ENCODE results near the gene SFXN5.
"Not testable (repeated sequence)": the region's sequence is repeated elsewhere in the genome, so short reads cannot be mapped to it uniquely, and the experiment has no call there.

SFXN5 gene

DNA sequence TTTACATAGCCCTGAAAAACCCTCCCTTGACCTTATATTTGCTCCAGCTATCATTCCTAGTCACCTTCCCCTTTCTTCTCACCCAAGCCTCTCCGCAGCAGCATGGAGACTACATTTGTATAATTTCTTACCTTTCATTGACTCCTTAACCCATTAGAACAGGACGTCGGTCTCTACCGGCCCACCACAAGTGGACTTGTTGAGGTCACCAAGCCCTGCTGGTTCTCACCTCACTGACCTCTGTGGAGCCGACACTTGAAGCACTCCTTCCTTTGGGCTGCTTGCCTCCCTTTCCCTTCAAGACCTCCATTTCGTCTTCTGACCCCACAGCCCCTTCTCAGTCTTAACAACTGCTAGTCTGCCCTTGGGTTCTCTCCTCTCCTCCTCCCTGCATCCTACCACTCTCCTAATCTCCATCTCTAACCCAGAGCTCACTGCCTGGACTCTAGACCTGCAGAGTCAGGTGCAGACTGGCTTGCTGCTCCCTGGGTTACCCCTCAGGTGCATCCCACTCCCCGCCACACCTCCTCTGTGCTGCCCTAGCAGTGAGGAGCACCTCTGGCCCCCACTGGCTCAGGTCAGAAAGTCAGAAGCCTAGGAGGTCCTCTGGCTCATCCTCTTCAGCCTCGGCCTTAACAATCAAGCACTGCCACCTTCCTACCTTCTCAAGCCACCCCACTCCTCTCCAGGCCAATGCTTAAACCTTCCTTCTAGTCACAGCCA is 5.3 kb upstream of the SFXN5 start:
- no peak for DNase-seq

DNA sequence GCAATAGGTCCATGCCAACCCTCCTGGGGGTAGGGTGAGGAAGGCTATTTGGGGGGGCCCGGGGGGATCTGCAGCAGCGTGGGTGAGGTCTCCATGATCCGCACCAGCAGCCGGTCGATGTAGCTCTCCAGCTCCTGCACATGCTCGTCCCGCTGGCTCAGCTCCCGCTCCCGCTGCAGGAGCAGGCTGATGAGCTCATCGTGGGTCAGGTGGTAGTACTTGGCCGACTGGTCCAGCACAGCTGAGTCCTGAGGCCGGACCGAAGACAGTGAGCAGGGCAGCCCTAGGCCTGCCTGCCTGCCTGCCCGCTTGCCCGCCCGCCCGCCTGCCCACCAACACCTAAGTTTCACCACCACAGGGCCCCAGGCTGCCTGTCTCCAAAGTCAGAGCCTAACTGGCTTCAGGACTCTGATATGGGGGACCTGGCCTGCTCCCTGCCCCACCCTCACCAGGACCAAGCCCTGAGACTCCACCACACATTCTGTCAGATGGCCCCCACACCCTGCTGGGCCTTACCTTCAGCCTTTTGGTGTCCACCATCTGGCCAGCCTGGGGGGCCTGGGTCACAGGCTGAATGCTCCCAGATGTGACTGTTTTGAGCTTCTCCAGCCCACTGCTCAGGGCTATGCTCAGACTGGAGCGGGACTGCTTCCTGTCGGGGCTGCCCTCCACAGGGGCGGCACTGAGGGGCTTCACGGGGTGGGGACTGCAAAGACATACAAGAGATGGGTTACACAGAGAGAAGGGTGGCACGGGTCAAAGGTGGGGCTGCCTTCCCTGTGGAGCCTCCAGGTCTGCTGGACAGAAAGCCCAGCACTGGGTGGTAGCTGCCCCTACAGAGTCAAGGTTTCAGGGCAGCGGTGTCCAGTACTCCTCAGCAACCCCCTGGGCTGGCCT is 4.2 kb upstream of the SFXN5 start:
- DNase-seq, result no peak

DNA sequence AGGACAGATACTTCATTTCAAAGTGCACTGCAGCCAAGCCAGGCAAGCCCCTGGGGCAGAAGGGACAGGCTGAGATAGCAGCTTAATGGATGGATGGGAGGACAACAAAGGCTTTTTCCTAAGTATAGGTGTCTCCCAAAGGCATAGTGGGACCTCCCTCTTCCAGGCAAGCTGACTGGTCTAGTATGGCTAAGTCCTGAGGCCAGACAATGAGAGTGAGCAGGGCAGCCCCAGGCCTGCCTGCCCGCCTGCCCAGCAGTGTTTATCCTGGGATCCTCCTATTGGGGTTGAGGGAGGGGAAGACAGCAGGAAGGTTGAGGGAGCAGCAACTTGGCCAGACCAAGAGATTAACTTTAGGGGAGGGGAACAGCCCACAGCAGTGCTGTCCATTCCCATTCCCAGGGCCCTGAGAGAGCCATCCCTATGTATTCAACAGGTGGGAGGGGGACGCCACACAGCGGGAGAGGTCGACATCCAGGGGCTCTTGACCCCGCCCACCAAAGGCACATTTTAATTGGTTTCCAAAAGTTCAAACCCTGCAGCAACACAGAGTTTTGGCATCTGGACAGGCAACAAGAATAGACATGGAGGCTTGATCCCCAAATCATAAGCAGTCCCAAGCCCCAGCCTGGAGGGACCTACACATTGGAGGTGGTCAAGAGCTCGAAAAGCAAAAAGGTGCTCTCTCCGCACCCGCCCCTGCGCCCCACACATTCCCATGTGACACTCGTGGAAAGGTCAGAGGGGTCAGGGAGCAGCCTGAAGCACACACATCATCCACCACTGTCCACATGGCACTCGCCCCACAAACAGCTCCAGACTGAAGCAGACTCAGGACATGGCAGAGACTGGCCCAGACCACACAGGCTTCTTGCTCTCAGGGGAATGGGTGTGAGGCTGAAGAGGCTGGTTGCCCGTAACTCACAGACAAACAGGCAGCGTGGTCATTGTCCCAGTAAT is 2.9 kb upstream of the SFXN5 start:
- DNase-seq, result no peak

DNA sequence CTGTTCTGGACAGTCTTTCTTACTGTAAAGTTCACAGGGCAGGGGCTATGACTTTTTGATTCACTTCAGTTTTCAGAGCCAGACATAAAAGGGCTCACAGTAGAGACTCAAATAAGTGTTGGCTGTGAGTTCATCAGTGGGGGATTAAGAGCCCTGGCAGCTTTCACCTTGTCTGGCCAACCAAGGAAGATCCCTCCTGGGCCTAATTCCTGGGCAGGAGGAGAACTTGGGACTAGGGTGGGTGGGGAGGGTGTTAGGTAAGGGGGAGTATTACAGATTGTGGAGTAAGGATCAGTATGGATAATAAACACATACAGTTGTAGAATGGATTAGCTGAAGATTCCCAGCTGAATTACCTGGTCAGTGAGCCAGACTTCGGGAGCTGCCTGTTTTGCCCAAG is 904 bp upstream of the SFXN5 start:
- no peak for DNase-seq

DNA sequence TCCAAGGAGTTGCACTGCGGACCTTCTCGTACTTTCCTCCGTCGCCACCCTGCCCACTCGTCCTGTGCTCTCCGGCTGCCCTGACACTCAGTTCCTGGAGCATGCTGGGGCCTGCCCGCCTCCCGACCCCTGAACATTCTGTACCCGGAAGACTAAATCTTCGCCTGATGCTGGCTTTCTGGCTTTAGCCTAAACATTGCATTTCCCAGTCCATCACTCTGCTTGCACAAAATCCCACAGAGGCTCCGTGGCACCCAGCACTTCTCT is 550 bp upstream of the SFXN5 start:
- DNase-seq, result no peak

DNA sequence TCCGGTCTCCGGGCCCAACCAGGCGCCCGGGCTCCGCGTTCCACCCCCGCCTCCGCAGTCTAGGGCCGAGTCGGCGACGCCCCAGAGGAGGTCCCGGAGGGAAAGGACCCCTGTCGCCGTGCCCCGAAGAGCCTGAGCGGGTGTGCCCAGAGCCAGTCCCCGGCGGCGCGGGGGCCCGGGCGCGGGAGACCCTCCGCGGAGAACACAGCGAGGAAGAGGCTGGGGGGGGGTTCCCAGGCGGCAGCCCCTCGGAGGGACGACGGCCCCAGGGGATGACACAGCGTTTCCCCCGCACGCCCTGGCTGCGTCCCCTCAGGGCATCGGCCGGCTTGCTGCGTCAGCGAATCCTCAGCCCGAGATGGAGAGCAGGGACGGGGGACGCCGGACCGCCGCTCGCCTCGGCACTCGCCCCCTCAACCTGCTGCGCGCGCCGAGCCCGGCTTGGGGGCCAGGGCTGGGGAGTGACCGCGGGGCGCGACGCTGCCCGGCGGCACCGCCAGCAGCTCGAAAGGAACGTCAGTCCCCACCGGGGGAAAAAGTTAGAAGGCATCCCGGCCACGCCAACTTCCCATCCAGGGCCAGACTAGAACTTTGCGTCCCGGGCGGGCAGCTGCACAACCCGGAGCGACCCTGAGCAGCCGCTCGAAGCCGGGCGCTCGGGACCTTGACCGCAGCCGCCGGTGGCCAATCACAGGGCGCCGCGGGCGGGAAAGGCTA is 711 bp downstream of the SFXN5 start:
- peak; percentile 29 for DNase-seq

DNA sequence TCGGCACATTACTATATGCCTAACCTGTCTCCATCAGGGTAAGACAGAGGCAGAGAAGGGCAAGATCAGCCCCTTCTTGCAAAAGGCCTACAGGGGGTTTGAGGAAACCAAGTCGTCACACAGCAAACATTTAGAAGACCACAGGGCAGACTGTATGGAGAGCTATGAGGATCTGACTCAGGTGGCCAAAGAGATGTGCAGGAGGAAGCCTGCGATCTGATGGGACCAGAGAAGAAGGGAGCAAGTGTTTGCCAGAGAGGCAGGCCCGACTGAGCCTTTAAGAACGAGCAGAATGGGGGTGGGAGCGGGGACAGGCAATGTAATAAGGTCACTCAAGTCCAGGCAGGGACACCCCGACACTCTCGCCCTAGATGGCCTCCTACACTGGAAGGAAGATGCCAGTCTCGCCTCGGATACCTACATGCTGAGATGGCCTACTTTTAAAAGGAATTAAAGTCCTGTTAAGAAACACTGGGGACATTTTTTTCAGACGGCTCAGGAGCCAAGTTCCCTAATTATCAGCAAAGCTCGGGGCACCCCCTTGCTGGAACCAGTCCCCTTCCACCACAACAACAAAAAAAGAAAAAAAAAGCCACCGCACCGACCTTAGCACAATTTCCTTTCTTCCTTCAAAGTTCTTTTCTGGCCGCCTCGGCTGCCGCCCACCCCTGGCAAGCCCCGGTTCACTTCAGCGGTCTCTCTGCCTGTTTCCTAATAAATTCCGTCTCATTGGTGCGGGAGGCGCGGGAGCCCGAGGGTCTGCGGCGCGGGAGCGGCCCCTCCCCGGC is 1.5 kb downstream of the SFXN5 start:
- DNase-seq, result no peak

DNA sequence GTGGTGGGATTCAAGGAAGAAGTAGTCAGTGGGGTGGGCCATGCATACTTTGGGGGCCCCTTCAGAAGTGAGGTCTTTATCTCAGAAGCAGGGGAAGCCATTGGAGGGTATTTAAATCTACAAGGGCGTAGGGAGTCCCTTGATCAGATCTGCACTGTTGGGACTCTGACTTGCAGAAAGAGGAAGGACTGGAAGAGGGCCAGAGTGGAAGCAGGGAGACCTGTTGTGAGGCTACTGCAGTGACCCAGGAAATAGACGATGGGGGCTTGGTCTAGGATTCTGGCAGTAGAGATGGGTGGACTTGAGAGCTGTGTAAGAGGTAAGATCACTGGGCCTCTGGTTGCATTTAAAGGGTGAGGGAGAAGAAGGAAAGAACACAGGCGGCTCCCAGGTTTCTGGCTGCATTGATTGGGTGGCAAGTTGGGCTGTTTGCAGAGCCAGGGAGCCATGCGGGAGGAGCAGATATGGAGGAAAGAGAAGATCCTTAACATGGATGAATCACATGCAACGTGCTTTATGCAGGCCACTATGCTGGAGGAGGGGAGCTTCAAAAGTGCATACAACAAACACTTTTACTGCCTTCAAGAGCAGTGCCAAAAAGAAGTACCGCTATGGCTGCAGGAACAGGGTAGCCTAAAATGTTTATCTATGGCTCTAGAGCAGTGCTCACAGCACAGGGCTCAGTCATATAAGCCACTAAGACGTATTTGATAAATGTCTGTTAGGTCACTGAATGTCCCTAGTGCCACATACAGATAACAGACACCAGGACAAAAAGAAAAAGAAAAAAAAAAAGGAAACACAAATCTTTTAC is 2.3 kb downstream of the SFXN5 start:
- no peak for DNase-seq

DNA sequence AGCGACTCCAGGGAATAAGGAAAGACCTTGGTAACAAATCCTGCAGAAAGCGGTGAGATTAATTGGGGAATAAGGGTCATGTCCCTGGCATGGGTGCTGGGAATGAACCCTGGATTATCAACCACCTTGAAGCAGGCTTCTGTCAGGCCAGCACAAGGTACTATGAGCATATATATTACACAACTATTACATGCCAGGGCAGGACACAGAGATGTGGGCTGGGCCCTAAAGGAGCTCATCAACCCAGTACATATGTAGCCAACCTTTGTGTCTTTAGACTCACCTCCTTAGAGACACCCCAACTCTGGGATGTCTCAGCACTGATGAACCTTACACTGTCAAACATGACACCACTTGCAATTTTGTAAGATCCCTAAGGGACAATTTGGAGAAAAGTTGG is 3.4 kb downstream of the SFXN5 start:
- no peak for DNase-seq

DNA sequence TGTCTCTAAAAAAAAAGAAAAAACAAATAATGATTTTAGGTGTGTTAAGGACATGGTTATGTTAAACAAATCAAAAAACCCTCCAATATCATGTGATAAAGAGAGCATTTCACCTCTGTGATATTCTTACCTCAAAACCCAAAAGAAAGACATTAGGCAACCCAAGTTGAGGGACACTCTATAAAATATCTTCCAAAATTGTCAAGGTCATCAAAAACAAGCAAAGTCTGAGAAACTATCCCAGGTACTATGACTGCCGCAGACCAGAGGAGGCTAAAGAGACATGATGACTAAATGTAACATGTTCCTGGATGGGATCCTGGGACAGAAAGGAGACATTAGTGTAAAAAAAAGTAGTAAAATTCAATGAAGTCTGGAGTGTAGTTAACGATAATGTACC is 4.5 kb downstream of the SFXN5 start:
- no peak for DNase-seq

DNA sequence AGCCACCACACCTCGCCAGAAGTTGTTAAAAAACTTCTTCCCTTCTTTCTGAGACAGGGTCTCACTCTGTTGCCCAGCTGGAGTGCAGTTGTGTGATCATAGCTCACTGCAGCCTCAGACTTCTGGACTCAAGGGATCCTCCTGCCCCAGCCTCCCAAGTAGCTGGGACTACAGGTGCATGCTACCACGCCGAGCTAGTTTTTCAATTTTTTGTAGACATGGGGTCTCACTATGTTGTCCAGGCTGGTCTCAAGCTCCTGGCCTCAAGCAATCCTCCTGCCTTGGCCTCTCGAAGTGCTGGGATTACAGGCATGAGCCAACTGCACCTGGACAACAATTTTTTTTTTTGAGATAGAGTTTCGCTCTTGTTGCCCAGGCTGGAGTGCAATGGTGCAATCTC is 6.4 kb downstream of the SFXN5 start:
- not testable (repeated sequence) for DNase-seq

DNA sequence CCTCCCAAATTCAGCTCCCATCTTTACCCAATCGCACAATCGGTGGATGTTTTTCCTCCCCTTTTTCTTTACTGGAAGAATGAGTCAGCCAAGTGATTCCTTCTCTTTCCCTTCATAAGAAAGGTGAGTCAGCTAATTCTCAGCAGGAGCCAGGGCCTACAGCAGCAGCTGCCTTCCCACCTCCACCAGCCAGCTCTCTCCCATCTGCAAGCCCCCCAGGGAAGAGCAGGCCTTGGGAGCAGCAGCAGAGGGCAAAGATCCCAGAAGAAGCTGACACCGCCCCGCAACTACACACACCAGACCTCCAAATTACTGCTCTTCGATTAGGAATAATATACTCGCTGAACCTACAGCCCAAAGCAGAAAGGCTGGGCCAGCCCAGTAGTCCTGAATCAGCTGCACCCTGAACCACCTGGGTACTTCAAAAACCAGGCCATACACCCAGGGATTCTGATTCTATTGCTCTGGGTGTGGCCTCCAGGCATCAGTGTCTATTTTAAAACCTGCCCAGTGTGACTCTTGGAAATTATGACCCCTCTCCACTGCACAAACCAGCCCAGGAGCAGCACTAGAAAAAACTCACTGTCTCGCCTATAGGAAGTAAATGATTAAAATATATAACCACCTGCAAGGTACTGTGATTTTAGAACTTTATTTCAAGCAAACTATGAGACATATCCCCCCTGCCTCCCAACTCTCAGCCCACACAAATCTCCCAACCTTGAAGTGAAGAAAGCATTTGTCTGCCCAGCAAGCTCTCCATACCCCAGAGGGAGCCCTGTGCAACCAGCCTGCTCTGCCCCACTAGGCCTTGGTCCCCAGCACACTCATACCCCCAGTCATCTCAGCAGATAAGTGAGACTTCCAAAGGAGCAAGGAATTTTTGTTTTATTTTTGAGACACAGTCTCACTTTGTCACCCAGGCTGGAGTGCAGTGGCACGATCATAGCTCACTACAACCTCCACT is 7.3 kb downstream of the SFXN5 start:
- DNase-seq, result peak; percentile 12

DNA sequence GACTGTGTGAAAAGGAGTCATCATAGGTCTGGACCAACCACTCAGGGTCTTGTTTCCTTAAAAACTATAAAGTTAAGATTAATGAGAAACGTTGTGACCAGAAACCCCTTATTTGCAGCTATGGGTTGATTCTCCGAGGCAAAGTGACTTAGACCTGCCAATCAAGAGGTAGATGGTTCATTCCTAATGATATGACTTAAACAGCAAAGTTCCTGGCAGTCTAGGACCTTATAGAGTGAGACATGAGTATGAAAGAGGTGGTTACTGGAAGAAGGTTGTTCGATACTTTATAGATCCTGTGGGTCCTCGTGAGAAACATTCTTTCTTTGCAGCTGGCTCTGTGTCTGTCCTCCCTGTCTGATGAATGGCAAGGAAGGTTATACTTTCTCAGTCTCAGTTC is 8.0 kb downstream of the SFXN5 start:
- DNase-seq, result no peak

DNA sequence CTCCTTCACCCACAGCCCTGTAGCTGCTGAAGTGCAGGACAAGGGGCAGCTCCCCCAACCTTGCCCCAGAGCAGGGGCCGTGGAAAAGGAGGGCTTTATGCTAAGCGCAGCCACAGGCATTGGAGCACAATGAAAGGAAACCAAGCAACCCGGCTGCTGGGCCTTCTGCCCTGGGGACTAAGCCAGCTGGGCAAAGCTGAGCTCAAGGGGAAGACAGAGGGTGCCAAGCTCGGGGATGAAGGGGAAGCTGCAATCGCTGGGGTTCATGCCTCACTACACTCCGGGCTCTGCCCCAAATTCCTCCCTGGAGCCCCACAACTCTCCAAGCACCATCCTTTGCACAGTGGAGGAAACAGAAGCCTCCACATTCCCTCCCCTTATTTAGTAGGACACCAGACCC is 12.4 kb downstream of the SFXN5 start:
- DNase-seq, result no peak

DNA sequence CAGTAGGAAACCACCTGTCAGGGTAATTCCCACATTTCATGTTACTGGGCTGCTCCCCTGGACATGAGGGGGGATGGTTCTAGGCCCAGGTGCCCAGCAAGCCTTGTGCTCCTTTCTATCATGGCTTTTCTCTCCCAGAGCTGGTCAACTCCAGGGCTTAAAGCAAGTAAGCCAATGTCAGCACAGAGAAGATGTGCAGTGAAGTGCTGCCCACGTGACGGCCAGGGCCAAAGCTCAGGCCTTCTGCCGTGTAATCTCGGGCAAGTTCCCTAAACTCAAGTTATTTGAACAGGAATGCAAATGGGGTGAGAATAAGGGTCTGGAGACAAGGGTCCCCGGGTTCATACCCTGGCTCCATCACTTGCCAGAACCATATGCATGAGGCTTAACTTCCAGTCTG is 16.5 kb downstream of the SFXN5 start:
- DNase-seq, result no peak

DNA sequence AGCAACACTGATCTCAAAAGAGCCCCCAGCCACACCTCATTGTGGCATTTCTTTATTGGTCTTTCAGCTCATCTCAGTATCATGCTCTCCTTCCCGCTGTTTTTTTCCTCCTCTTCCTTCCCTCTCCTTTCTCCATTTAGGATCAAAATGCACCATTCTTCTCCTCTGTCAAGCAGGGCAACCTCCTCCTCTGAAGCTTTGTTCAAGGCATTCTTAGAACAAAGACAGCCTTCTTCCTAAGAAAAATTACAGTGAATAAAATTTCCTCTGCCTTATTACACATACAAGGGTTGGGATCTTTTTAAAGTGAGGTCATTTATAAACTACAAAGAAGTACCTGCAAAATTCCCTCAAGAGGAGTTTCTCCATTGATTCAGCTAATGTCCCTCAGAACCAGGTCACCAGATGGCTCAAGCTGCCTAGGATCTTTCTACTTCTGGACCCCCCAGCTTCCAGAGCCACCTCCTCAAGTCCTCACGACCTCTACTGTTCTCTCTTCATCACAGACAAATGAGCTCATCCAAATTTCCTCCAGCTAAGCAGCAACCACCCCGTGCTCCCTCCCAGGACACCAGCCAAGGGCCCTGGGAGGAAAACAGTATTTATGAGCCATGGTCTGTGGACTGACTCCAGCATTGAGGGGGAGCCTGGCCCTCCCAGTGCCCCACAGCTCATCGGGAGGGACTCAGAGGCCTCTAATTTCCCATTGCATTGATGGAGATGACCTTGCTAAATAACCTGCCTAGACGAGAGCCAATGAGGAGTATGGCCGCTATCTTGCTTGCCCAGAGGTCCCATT is 18.0 kb downstream of the SFXN5 start:
- no peak for DNase-seq

DNA sequence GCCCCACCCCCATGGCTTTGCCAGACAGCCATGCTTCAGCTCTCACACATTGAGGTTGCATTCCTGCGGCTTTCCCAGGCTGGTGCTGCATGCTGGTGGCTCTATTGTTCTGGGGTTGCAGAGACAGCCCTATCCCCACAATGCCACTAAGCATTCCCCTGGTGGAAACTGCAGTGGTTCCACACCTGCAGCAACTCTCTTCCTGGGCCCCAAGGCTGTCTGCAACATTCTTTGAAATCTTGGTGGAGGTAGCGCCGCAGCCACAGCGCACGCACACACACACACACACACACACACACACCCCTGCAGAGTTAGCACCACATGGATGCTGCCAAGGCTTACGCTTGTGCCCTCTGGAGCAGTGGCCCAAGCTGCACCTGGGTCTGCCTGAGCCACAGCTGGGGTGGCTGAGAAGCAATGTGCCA is 21.4 kb downstream of the SFXN5 start:
- DNase-seq, result no peak

DNA sequence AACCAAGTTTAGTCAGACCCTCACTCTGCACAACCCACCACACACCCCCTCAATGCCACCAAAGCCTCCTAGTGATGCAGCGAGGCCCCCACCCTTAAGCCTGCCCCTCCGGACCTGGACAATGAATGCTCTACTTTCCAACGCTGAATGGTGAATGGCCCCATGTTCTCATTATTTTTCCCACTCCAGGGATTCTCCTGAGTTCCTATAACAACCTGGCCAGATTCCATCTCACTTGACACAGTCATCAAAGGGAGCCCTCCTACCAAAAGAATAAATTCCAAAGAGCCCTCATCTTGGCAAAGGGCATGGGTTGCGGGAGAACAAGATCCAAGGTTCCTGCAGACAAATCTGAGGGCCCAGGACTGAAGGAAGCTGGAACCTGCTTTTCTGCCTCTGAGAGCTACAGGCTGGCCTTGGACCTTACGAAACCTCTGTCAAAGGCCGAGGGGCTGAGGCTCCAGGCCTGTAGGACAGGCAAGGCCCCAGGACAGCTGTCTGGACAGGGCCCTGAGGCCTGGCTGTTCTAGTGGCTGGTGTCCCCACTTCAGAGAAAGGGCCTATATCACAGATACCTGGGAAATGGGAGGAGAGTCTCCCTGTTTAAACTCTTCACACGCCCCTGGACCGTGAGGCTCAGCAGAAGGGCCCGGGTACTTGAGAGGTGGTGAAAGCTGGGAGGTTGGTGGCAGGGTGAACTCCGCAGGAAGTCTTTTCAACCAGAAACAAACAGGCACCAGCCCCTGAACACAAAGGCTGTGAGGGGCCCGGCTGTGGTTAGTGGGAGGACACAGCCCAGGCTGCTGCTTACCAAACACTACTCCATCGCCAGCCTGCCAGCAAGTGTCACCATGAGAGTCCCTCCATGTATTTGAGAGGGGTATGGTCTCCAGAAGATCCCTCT is 27.3 kb downstream of the SFXN5 start:
- DNase-seq, result no peak
